Osteocyte (in vitro differentiated cells): ENCODE data around the gene ZBTB11. TPM values are rescaled to one million over a fixed set of nuclear protein-coding genes. Genes with fewer than 3 reads are reported as not detected.
"Not testable (repeated sequence)": the region's sequence is repeated elsewhere in the genome, so short reads cannot be mapped to it uniquely, and the experiment has no call there.

ENCODE experiments used
- DNase-seq: peaks from one replicate; pipeline ENCODE4 v3.0.0; 2021; ENCODE audit warnings: mixed read lengths; ENCODE audit not compliant: unreplicated experiment; ENCODE audit errors: extremely low spot score
- H3K27ac Mint-ChIP-seq: one replicate; pipeline ENCODE4 v1.8.0; 2021; ENCODE audit warnings: mild to moderate bottlenecking, mixed read lengths; ENCODE audit not compliant: unreplicated experiment
- H3K27me3 Mint-ChIP-seq: one replicate; pipeline ENCODE4 v1.8.0; 2021; ENCODE audit warnings: mixed read lengths; ENCODE audit not compliant: unreplicated experiment
- H3K36me3 Mint-ChIP-seq: one replicate; pipeline ENCODE4 v1.8.0; 2021; ENCODE audit warnings: mixed read lengths; ENCODE audit not compliant: unreplicated experiment
- H3K4me1 Mint-ChIP-seq: one replicate; pipeline ENCODE4 v1.8.0; 2021; ENCODE audit warnings: mixed read lengths; ENCODE audit not compliant: unreplicated experiment
- H3K4me3 Mint-ChIP-seq: one replicate; pipeline ENCODE4 v1.8.0; 2021; ENCODE audit warnings: mild to moderate bottlenecking, moderate library complexity, mixed read lengths; ENCODE audit not compliant: unreplicated experiment
- H3K9me3 Mint-ChIP-seq: one replicate; pipeline ENCODE4 v1.8.0; 2021; ENCODE audit warnings: mixed read lengths; ENCODE audit not compliant: unreplicated experiment
- CTCF ChIP-seq: fragments of 200-600 bp; sonication (generic); IDR thresholded peaks from 2 replicates; pipeline ENCODE4 v1.5.0; 2021; ENCODE audit warnings: antibody characterized with exemption, mild to moderate bottlenecking, moderate library complexity
- total RNA-seq: library from RNA; stranded (reverse); gene quantifications from 2 replicates; pipeline ENCODE4 v1.2.1, GENCODE V29; 2021

Gene ZBTB11
- total RNA-seq, 1 donor from 2014 or later: 15.3 TPM

- no peak for TF ChIP-seq CTCF
- DNase-seq: peak; percentile 66
- Mint-ChIP-seq H3K36me3 (no peaks in the 10 kb centered on the region), H3K4me3 (no peak overlapping the region), H3K27ac (no peak overlapping the region), H3K4me1 (no peaks in the 10 kb centered on the region), H3K9me3 (no peaks in the 10 kb centered on the region), H3K27me3 (peaks cover 5% of the 10 kb centered on the region)
Observed at GRCh38 chr3:101632586-101632985, 44.3 kb downstream of the ZBTB11 start.

GRCh38 chr3:101631959-101632358, 45.0 kb downstream of the ZBTB11 start:
- H3K4me3 Mint-ChIP-seq, H3K27ac Mint-ChIP-seq, H3K4me1 Mint-ChIP-seq, H3K27me3 Mint-ChIP-seq, H3K36me3 Mint-ChIP-seq, H3K9me3 Mint-ChIP-seq: not testable (repeated sequence)
- DNase-seq: peak; percentile 40

DNA sequence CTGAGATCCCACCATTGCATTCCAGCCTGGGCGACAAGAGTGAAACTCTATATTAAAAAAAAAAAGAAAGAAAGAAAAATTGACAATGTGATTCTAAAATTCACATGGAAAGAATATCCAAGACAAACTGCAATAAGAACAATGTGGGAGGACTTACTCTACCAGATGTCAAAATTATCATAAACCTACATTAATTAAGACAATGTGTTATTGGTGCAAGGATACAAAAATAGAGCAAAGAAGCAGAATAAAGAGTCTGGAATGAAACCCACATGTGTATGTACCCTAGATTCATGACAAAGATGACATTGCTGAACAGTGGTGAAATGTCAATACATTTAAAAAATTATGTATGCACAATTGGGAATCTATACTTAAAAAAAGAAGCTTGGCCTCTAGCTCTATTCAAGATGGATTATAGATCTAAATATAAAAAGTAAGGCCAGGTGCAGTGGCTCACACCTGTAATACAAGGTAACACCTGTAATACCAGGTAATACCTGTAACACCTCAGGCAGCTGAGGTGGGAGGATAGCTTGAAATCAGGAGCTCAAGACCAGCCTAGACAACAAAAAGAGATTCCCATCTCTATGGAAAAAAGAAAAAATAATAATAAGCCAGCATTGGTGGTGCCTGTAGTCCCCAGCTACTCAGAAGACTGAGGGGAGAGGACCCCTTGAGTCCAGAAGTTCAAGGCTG, 45.7 kb downstream of the ZBTB11 start:
- no peak overlapping the region for H3K4me3 Mint-ChIP-seq
- no peaks in the 10 kb centered on the region for H3K9me3 Mint-ChIP-seq
- no peak overlapping the region for H3K27ac Mint-ChIP-seq
- no peaks in the 10 kb centered on the region for H3K36me3 Mint-ChIP-seq
- peaks cover 5% of the 10 kb centered on the region for H3K27me3 Mint-ChIP-seq
- no peaks in the 10 kb centered on the region for H3K4me1 Mint-ChIP-seq
- DNase-seq: no peak
- TF ChIP-seq CTCF: no peak

DNA sequence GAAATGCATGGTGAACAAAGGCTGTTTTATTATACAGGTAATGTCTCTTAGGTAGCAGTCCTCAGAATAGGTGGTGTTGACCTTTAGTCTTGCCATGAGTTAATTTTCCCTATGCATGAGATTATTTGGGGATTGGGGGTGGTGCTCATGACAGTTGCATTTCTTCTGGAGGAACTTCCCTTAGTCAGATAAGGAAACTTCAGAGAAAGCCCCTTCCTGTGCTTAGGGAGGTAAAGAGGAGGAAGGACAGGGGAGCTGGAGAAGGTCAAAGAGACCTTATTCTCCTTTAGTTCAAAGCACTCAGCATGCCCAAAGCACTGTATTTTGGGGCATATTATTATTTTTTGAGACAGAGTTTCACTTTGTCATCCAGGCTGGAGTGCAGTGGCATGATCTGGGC, 47.7 kb downstream of the ZBTB11 start:
- no peak for DNase-seq
- H3K4me3 Mint-ChIP-seq: no peak overlapping the region
- no peak overlapping the region for H3K27ac Mint-ChIP-seq
- no peaks in the 10 kb centered on the region for H3K9me3 Mint-ChIP-seq
- H3K4me1 Mint-ChIP-seq: no peaks in the 10 kb centered on the region
- no peaks in the 10 kb centered on the region for H3K27me3 Mint-ChIP-seq
- H3K36me3 Mint-ChIP-seq: no peaks in the 10 kb centered on the region
- TF ChIP-seq CTCF: no peak

DNA sequence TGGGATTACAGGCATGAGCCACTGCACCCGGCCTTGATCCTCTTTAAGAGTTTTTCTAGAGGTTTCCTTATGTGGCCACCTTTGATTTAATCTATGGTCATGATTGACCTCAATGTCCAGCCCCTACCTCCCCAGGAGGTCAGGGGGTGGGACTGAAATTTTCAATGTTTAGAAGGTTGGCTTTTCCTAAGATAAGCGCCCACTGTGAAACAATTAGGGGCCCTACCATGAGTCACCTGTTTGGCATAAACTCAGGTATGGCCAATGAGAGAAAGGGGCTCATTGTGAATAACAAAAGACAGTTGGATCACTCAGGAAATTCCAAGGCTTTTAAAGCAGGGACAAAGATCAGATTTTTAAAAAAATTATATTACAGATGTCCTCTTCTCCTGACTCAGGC, 51.1 kb downstream of the ZBTB11 start:
- Mint-ChIP-seq H3K36me3 (no peaks in the 10 kb centered on the region), H3K27me3 (no peaks in the 10 kb centered on the region), H3K27ac (no peak overlapping the region), H3K4me1 (no peaks in the 10 kb centered on the region), H3K4me3 (no peak overlapping the region), H3K9me3 (no peaks in the 10 kb centered on the region)
- no peak for DNase-seq
- no peak for TF ChIP-seq CTCF

GRCh38 chr3:101624857-101625256, 52.1 kb downstream of the ZBTB11 start:
- no peaks in the 10 kb centered on the region for H3K4me1 Mint-ChIP-seq
- H3K36me3 Mint-ChIP-seq: no peaks in the 10 kb centered on the region
- H3K27me3 Mint-ChIP-seq: no peaks in the 10 kb centered on the region
- H3K4me3 Mint-ChIP-seq: no peak overlapping the region
- H3K27ac Mint-ChIP-seq: no peak overlapping the region
- H3K9me3 Mint-ChIP-seq: no peaks in the 10 kb centered on the region
- no peak for DNase-seq
- no peak for TF ChIP-seq CTCF
